Endodermal cell (in vitro differentiated cells): ENCODE data around the gene ITPRID2. TPM values are rescaled to one million over a fixed set of nuclear protein-coding genes. Genes with fewer than 3 reads are reported as not detected.

Experiments
- DNase-seq: peaks from one replicate; pipeline ENCODE4 v3.0.0-alpha.2; 2017
- H3K27ac ChIP-seq: 2 replicates; pipeline ENCODE4 v1.5.1; 2013; ENCODE audit warnings: mild to moderate bottlenecking, low read depth, low read length, moderate library complexity
- H3K27me3 ChIP-seq: 2 replicates; pipeline ENCODE4 v1.6.1; 2013; ENCODE audit warnings: mild to moderate bottlenecking, low read length, moderate library complexity; ENCODE audit not compliant: insufficient read depth, control insufficient read depth, poor library complexity, severe bottlenecking
- H3K36me3 ChIP-seq: 2 replicates; pipeline ENCODE4 v1.7.0; 2013; ENCODE audit warnings: mild to moderate bottlenecking, low read length, moderate library complexity; ENCODE audit not compliant: control insufficient read depth, insufficient read depth
- H3K4me1 ChIP-seq: one replicate; pipeline ENCODE4 v1.7.0; 2013; ENCODE audit warnings: low read length; ENCODE audit not compliant: control insufficient read depth, insufficient read depth
- H3K4me3 ChIP-seq: 2 replicates; pipeline ENCODE4 v1.5.1; 2013; ENCODE audit warnings: mild to moderate bottlenecking, low read length, moderate library complexity
- H3K9ac ChIP-seq: 2 replicates; pipeline ENCODE4 v1.6.1; 2013; ENCODE audit warnings: mild to moderate bottlenecking, low read length, moderate library complexity; ENCODE audit not compliant: poor library complexity, severe bottlenecking; ENCODE audit errors: extremely low read depth
- H3K9me3 ChIP-seq: 2 replicates; pipeline ENCODE4 v1.6.1; 2013; ENCODE audit warnings: mild to moderate bottlenecking, low read length, moderate library complexity; ENCODE audit not compliant: control insufficient read depth
- H3K27ac Mint-ChIP-seq: 2 replicates; pipeline ENCODE4 v1.8.0; 2020; ENCODE audit warnings: mixed read lengths
- H3K27me3 Mint-ChIP-seq: 2 replicates; pipeline ENCODE4 v1.8.0; 2021; ENCODE audit warnings: mild to moderate bottlenecking, mixed read lengths; ENCODE audit not compliant: insufficient read depth
- H3K36me3 Mint-ChIP-seq: 2 replicates; pipeline ENCODE4 v1.8.0; 2020; ENCODE audit warnings: low read depth, mixed read lengths
- H3K4me1 Mint-ChIP-seq: 2 replicates; pipeline ENCODE4 v1.8.0; 2020; ENCODE audit warnings: mixed read lengths
- H3K4me3 Mint-ChIP-seq: 2 replicates; pipeline ENCODE4 v1.8.0; 2020; ENCODE audit warnings: mild to moderate bottlenecking, moderate library complexity, mixed read lengths
- H3K9me3 Mint-ChIP-seq: 2 replicates; pipeline ENCODE4 v1.8.0; 2020; ENCODE audit warnings: mild to moderate bottlenecking, mixed read lengths
- WGBS, 2 experiments: methylation state at CpG; one replicate each; pipeline versions ENCODE4 v1.1.5 to v1.1.7; 2013; ENCODE audit warnings: missing lambda C conversion rate in 2 of 2, mixed read lengths in 1 of 2; ENCODE audit not compliant: insufficient coverage in 1 of 2, insufficient read length in 1 of 2; 5-methylcytosine and 5-hydroxymethylcytosine counted together
- total RNA-seq, 2 donors: library from RNA; stranded (reverse); fragmentation: NEBNext Ultra II Directional in 1 of 2; extraction: Animal tissue kit (Norgen Biotek cat#: 25700) in 1 of 2; gene quantifications; 2 replicates in 1 of 2; 3 replicates in 1 of 2; pipeline ENCODE4 v1.2.1, GENCODE V29; 2021
- TF ChIP-seq, protein P1 (sequence below): fragments of 200-600 bp; sonication (generic); conservative IDR thresholded peaks from 2 replicates; pipeline ENCODE4 v1.5.0; 2021; ENCODE audit warnings: antibody characterized with exemption, mild to moderate bottlenecking

The ITPRID2 gene
- total RNA-seq, 2 donors from 2014 or later = 28.9 to 30.4 TPM

DNA sequence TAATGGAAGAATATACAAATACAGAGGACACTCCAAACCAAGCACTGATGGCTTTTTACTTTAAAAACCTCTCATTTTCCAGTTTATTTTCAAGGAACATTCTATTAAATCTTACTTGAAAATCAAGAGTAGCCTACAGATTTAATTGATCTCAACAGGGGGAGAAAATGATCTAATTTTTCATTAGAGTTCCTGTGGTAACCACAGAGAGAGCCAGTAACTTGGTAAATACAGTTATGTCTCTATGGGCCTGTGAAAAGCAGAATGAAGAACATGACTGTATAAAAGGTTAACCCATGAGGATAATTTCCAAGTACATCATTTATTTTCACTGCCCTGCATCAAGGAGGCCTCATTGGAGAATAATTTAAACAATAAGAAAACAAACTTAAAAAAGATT is 39.8 kb upstream of the ITPRID2 start:
- Histone ChIP-seq H3K27me3 (no peaks in the 10 kb centered on the region), H3K4me1 (no peaks in the 10 kb centered on the region), H3K4me3 (no peak overlapping the region), H3K9ac (no peak overlapping the region), H3K9me3 (no peaks in the 10 kb centered on the region), H3K27ac (no peak overlapping the region), H3K36me3 (no peaks in the 10 kb centered on the region)
- TF ChIP-seq, protein P1, sequence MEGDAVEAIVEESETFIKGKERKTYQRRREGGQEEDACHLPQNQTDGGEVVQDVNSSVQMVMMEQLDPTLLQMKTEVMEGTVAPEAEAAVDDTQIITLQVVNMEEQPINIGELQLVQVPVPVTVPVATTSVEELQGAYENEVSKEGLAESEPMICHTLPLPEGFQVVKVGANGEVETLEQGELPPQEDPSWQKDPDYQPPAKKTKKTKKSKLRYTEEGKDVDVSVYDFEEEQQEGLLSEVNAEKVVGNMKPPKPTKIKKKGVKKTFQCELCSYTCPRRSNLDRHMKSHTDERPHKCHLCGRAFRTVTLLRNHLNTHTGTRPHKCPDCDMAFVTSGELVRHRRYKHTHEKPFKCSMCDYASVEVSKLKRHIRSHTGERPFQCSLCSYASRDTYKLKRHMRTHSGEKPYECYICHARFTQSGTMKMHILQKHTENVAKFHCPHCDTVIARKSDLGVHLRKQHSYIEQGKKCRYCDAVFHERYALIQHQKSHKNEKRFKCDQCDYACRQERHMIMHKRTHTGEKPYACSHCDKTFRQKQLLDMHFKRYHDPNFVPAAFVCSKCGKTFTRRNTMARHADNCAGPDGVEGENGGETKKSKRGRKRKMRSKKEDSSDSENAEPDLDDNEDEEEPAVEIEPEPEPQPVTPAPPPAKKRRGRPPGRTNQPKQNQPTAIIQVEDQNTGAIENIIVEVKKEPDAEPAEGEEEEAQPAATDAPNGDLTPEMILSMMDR = no peak
- no peak overlapping the region for H3K4me3 Mint-ChIP-seq
- no peaks in the 10 kb centered on the region for H3K9me3 Mint-ChIP-seq
- H3K4me1 Mint-ChIP-seq = peaks cover 6% of the 10 kb centered on the region
- H3K36me3 Mint-ChIP-seq = no peaks in the 10 kb centered on the region
- DNase-seq = no peak
- no peak overlapping the region for H3K27ac Mint-ChIP-seq
- no peaks in the 10 kb centered on the region for H3K27me3 Mint-ChIP-seq

DNA sequence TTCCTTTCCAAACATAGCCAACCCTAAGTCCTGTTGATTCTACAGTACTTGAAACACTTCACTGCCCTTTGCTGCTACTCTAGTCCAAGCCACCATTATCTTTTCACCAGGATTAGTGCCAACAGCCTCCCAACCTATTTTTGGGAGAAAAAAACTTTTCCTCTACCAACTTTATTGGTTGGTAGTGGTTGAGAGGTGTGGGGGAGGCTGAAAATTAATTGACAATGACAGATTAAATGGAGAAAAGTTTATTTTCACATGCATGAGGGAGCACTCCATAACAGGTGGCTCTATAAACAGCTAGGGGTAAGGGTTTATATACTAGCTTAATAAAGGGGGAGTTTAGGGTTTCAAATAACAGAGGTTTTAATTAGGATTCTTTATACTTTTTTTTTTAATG is 37.8 kb upstream of the ITPRID2 start:
- no peaks in the 10 kb centered on the region for H3K9me3 Mint-ChIP-seq
- TF ChIP-seq, protein P1 = no peak

DNA sequence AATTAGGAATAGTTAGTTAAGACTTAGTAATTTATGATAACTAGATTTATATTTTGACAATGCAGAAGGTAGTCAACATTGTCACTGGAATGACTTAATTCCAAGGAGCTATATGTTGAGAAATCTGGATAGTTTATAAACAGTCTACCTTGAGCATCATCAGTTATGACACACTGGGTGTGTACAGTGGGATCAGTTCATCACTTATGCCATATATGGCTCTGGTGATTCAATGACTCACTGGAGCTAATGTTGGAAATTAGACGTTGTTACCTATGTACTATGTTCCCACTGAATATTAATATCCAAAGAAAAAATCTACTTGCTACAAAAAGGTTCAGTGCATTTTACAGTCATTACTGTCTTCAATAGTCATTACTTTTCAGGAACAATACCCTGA is 34.0 kb upstream of the ITPRID2 start:
- no peaks in the 10 kb centered on the region for H3K4me1 ChIP-seq
- no peaks in the 10 kb centered on the region for H3K9me3 ChIP-seq
- H3K9ac ChIP-seq = no peak overlapping the region
- no peaks in the 10 kb centered on the region for H3K27me3 ChIP-seq
- H3K4me3 ChIP-seq = no peak overlapping the region
- Mint-ChIP-seq H3K36me3 (no peaks in the 10 kb centered on the region), H3K9me3 (no peaks in the 10 kb centered on the region), H3K27me3 (no peaks in the 10 kb centered on the region), H3K4me3 (no peak overlapping the region), H3K4me1 (no peaks in the 10 kb centered on the region), H3K27ac (no peak overlapping the region)
- TF ChIP-seq, protein P1 = no peak
- no peak for DNase-seq
- 83 to 100% methylated on average over 1 of the region's 1 CpG for WGBS, 2 experiments
- H3K36me3 ChIP-seq = no peaks in the 10 kb centered on the region
- no peak overlapping the region for H3K27ac ChIP-seq

More for the DNA sequence above, 37.8 kb upstream of the ITPRID2 start:
- H3K4me1 Mint-ChIP-seq = no peaks in the 10 kb centered on the region
- no peaks in the 10 kb centered on the region for H3K4me1 ChIP-seq
- H3K4me3 ChIP-seq = no peak overlapping the region
- no peak overlapping the region for H3K27ac Mint-ChIP-seq
- no peak overlapping the region for H3K9ac ChIP-seq
- H3K4me3 Mint-ChIP-seq = no peak overlapping the region
- H3K36me3 ChIP-seq = no peaks in the 10 kb centered on the region
- DNase-seq = no peak
- no peaks in the 10 kb centered on the region for H3K27me3 Mint-ChIP-seq
- no peaks in the 10 kb centered on the region for H3K9me3 ChIP-seq
- no peaks in the 10 kb centered on the region for H3K27me3 ChIP-seq
- no peaks in the 10 kb centered on the region for H3K36me3 Mint-ChIP-seq
- no peak overlapping the region for H3K27ac ChIP-seq
